GM18951 (cell line): Measurements from ENCODE around the gene DACT1.
"Not testable (repeated sequence)": the region's sequence is repeated elsewhere in the genome, so short reads cannot be mapped to it uniquely, and the experiment has no call there.

Source experiments
- POLR2A ChIP-seq: IDR thresholded peaks from 4 replicates; pipeline ENCODE4 v1.6.1; 2011; ENCODE audit warnings: mild to moderate bottlenecking; ENCODE audit not compliant: insufficient read length, insufficient read depth; ENCODE audit errors: extremely low read depth
- in situ Hi-C: fragments of 300-500 bp; cut with MboI; formaldehyde crosslinking; loops from one replicate; pipeline ENCODE4 v1.12.0; 2022; ENCODE audit warnings: low sequenced_read_pairs, mixed read lengths, inconsistent platforms; ENCODE audit not compliant: unreplicated experiment

Gene DACT1

GRCh38 chr14:58637391-58638230, at the start of gene DACT1:
DACT1 (plus strand) TSS chr14:58637962; CDS start chr14:58638203, 241 bp downstream.
- in situ Hi-C loops, result no loop called here
- peak; percentile 64 for TF ChIP-seq POLR2A

- in situ Hi-C loops, result not testable (repeated sequence)
These were observed 49.4 kb upstream of the DACT1 start for GRCh38 chr14:58588321-58588720.

- in situ Hi-C loops, result no loop called here
- no peak for TF ChIP-seq POLR2A
These were observed 43.8 kb upstream of the DACT1 start for GRCh38 chr14:58593977-58594376.

- TF ChIP-seq POLR2A, result no peak
These were observed 40.7 kb upstream of the DACT1 start for GRCh38 chr14:58597041-58597440.

GRCh38 chr14:58598028-58598803, 39.5 kb upstream of the DACT1 start:
- in situ Hi-C loops, result no loop called here
- no peak for TF ChIP-seq POLR2A

More at GRCh38 chr14:58597041-58597440, 40.7 kb upstream of the DACT1 start:
- in situ Hi-C loops, result no loop called here

GRCh38 chr14:58598804-58599525, 38.8 kb upstream of the DACT1 start:
- TF ChIP-seq POLR2A, result no peak
- in situ Hi-C loops, result no loop called here

- TF ChIP-seq POLR2A, result no peak
- in situ Hi-C loops, result no loop called here
These were observed 38.1 kb upstream of the DACT1 start for GRCh38 chr14:58599707-58600106.

GRCh38 chr14:58605465-58605864, 32.3 kb upstream of the DACT1 start:
- in situ Hi-C loops, result no loop called here
- TF ChIP-seq POLR2A, result no peak

GRCh38 chr14:58607131-58607951, 30.4 kb upstream of the DACT1 start:
- no peak for TF ChIP-seq POLR2A
- in situ Hi-C loops, result no loop called here

- no peak for TF ChIP-seq POLR2A
- in situ Hi-C loops, result no loop called here
These were observed 29.8 kb upstream of the DACT1 start for GRCh38 chr14:58607952-58608317.

GRCh38 chr14:58617619-58618018, 20.1 kb upstream of the DACT1 start:
- in situ Hi-C loops, result no loop called here
- TF ChIP-seq POLR2A, result no peak

GRCh38 chr14:58620011-58620410, 17.8 kb upstream of the DACT1 start:
- in situ Hi-C loops, result no loop called here

More at GRCh38 chr14:58620011-58620410, 17.8 kb upstream of the DACT1 start:
- TF ChIP-seq POLR2A, result no peak
